Choroid plexus epithelial cell (primary cell): ENCODE results near the gene APCDD1L.

Source experiments
- DNase-seq: peaks from one replicate; pipeline ENCODE4 v3.0.0-alpha.2; 2010; ENCODE audit warnings: low read depth
- H3K4me3 ChIP-seq: 2 replicates; pipeline ENCODE4 v1.5.1; 2011; ENCODE audit warnings: low read depth, mild to moderate bottlenecking, control low read depth, low read length, moderate library complexity
- CTCF ChIP-seq: conservative IDR thresholded peaks from 2 replicates; pipeline ENCODE4 v1.5.1; 2011; ENCODE audit warnings: low read depth, mild to moderate bottlenecking, control low read depth, inconsistent platforms, low read length, moderate library complexity

Gene APCDD1L

GRCh38 chr20:58471193-58472164 lies 43.7 kb downstream of the APCDD1L start:
- no peak overlapping the region for H3K4me3 ChIP-seq
- no peak for DNase-seq
- no peak for TF ChIP-seq CTCF

GRCh38 chr20:58470336-58471192 lies 44.6 kb downstream of the APCDD1L start:
- no peak for TF ChIP-seq CTCF
- H3K4me3 ChIP-seq: no peak overlapping the region
- DNase-seq: no peak

GRCh38 chr20:58469616-58470015 lies 45.6 kb downstream of the APCDD1L start:
- TF ChIP-seq CTCF: no peak
- no peak for DNase-seq
- H3K4me3 ChIP-seq: no peak overlapping the region

GRCh38 chr20:58467572-58468527 lies 47.3 kb downstream of the APCDD1L start:
- no peak overlapping the region for H3K4me3 ChIP-seq
- TF ChIP-seq CTCF: no peak
- DNase-seq: no peak

- no peak overlapping the region for H3K4me3 ChIP-seq
- no peak for DNase-seq
- no peak for TF ChIP-seq CTCF
Observed at GRCh38 chr20:58466729-58467571, 48.2 kb downstream of the APCDD1L start.
